HCT116 (cell line): ENCODE results near the gene ZNF667. TPM values are rescaled to one million over a fixed set of nuclear protein-coding genes. Genes with fewer than 3 reads are reported as not detected.
A peak's percentile ranks its signal among the peaks of the same experiment; 100 is the strongest.

ENCODE experiments used
- ATAC-seq: fragments of 200-7000 bp; cut with Tn5 transposase; 2 replicates; pipeline ENCODE4 v1.9.1; 2020; ENCODE audit warnings: mild to moderate bottlenecking, moderate library complexity
- Bru-seq: library from RNA; stranded (reverse); fragments of 400-500 nt; gene quantifications from one replicate; lab custom pipeline; 2021; lab: Mats Ljungman, UMichigan
- BruChase-seq, 2 experiments: library from RNA; stranded (reverse); fragments of 400-500 nt; gene quantifications; one replicate each; lab custom pipeline; 2021; lab: Mats Ljungman, UMichigan
- BruUV-seq: library from RNA; stranded (reverse); fragments of 400-500 nt; replicated peaks from 2 replicates; lab custom pipeline; 2021; lab: Mats Ljungman, UMichigan
- CTCF ChIA-PET: fragments of 300-600 bp; sonication (Branson Sonifier 250); formaldehyde crosslinking; loops from one replicate; lab custom pipeline; 2021; ENCODE audit warnings: antibody characterized with exemption; lab: Charles Lee
- POLR2A ChIA-PET: fragments of 300-600, 350-600 bp; sonication (Branson Sonifier 250); formaldehyde crosslinking; loops from one replicate; lab custom pipeline; 2021; ENCODE audit warnings: antibody characterized with exemption; lab: Charles Lee
- RAD21 ChIA-PET, 2 experiments: fragments of 300-600 bp; sonication (Branson Sonifier 250); formaldehyde crosslinking; loops; one replicate each; lab custom pipeline; 2023; ENCODE audit warnings: low total read pairs in 2 of 2; ENCODE audit not compliant: uncharacterized antibody in 2 of 2, unreplicated experiment in 2 of 2, low non-redundant PET in 1 of 2; lab: Charles Lee
- DNase-seq: peaks from one replicate; pipeline ENCODE4 v3.0.0-alpha.2; 2010; ENCODE audit warnings: low read depth, low spot score
- H2AFZ ChIP-seq: fragments of 200-600 bp; shearing (Covaris generic), sonication (generic); 2 replicates; pipeline ENCODE4 v1.6.1; 2017; ENCODE audit warnings: low read depth, mixed run types, mixed read lengths, antibody characterized with exemption, low read length; ENCODE audit not compliant: poor library complexity, severe bottlenecking
- H3K27ac ChIP-seq: 2 replicates; pipeline ENCODE4 v1.5.1; 2012; ENCODE audit warnings: low read depth, low read length
- H3K27me3 ChIP-seq: fragments of 200-600 bp; sonication (generic); 2 replicates; pipeline ENCODE4 v1.6.1; 2016; ENCODE audit warnings: mixed run types, low read length, mixed read lengths; ENCODE audit not compliant: insufficient read depth
- H3K36me3 ChIP-seq, 2 experiments: fragments of 200-500 bp in 1 of 2; fragments of 200-600 bp in 1 of 2; sonication (Bioruptor generic) in 1 of 2; sonication (generic) in 1 of 2; 2 replicates each; pipeline versions ENCODE4 v1.5.1 to v1.6.1; 2014 to 2016; ENCODE audit warnings: low read length in 2 of 2, inconsistent platforms in 1 of 2, mixed read lengths in 1 of 2, mixed run types in 1 of 2; ENCODE audit not compliant: insufficient read depth in 2 of 2, control insufficient read depth in 1 of 2
- H3K4me1 ChIP-seq, 2 experiments: fragments of 200-600 bp in 1 of 2; sonication (generic) in 1 of 2; 2 replicates each; pipeline versions ENCODE4 v1.5.1 to v1.6.1; 2012 to 2017; ENCODE audit warnings: low read length in 2 of 2, inconsistent platforms in 1 of 2, mild to moderate bottlenecking in 1 of 2, mixed read lengths in 1 of 2, mixed run types in 1 of 2, moderate library complexity in 1 of 2; ENCODE audit not compliant: insufficient read depth in 2 of 2, control insufficient read depth in 1 of 2
- H3K4me2 ChIP-seq: fragments of 200-600 bp; sonication (generic); 2 replicates; pipeline ENCODE4 v1.6.1; 2017; ENCODE audit warnings: mixed run types, low read length, mixed read lengths
- H3K4me3 ChIP-seq, 2 experiments: fragments of 200-600 bp in 1 of 2; sonication (generic) in 1 of 2; replicated peaks in 1 of 2; 2 replicates each; pipeline ENCODE4 v1.5.1; 2011 to 2016; ENCODE audit warnings: low read length in 2 of 2, control low read depth in 1 of 2, low read depth in 1 of 2, mild to moderate bottlenecking in 1 of 2, mixed read lengths in 1 of 2, mixed run types in 1 of 2
- H3K79me2 ChIP-seq: fragments of 200-600 bp; sonication (generic); 2 replicates; pipeline ENCODE4 v1.6.1; 2017; ENCODE audit warnings: mild to moderate bottlenecking, mixed run types, low read length, moderate library complexity, mixed read lengths; ENCODE audit not compliant: insufficient read depth
- H3K9ac ChIP-seq: fragments of 200-600 bp; sonication (generic); 2 replicates; pipeline ENCODE4 v1.6.1; 2016; ENCODE audit warnings: low read length, mixed read lengths
- H3K9me2 ChIP-seq: fragments of 200-600 bp; sonication (generic), shearing (Covaris generic); 2 replicates; pipeline ENCODE4 v1.6.1; 2017; ENCODE audit warnings: mixed run types, mild to moderate bottlenecking, moderate library complexity; ENCODE audit not compliant: insufficient read depth
- H3K9me3 ChIP-seq, 2 experiments: fragments of 200-500 bp in 1 of 2; fragments of 200-600 bp in 1 of 2; sonication (Bioruptor generic) in 1 of 2; sonication (generic) in 1 of 2; 2 replicates each; pipeline ENCODE4 v1.6.1; 2014 to 2017; ENCODE audit warnings: low read length in 2 of 2, mixed read lengths in 2 of 2, inconsistent platforms in 1 of 2, low read depth in 1 of 2, mild to moderate bottlenecking in 1 of 2, mixed run types in 1 of 2, moderate library complexity in 1 of 2; ENCODE audit not compliant: control insufficient read depth in 1 of 2, insufficient read depth in 1 of 2
- H4K20me1 ChIP-seq: fragments of 200-600 bp; sonication (generic), shearing (Covaris generic); 2 replicates; pipeline ENCODE4 v1.6.1; 2017; ENCODE audit warnings: mixed run types, mild to moderate bottlenecking, moderate library complexity; ENCODE audit not compliant: insufficient read depth
- CEBPB ChIP-seq: IDR thresholded peaks from 2 replicates; pipeline ENCODE4 v1.6.1; 2012; ENCODE audit warnings: low read depth
- EZH2 ChIP-seq: fragments of 200-600 bp; sonication (generic); IDR thresholded peaks from 2 replicates; pipeline ENCODE4 v1.6.1; 2017; ENCODE audit warnings: antibody characterized with exemption, mixed run types
- EZH2phosphoT487 ChIP-seq: fragments of 200-600 bp; IDR thresholded peaks from 2 replicates; pipeline ENCODE4 v1.6.1; 2018; ENCODE audit warnings: antibody characterized with exemption, borderline replicate concordance
- FOSL1 ChIP-seq: IDR thresholded peaks from 2 replicates; pipeline ENCODE4 v1.6.1; 2012; ENCODE audit warnings: low read depth
- JUND ChIP-seq: IDR thresholded peaks from 2 replicates; pipeline ENCODE4 v1.6.1; 2012
- POLR2A ChIP-seq: IDR thresholded peaks from 2 replicates; pipeline ENCODE4 v1.7.0; 2011; ENCODE audit warnings: borderline replicate concordance; ENCODE audit not compliant: insufficient read depth, insufficient read length; ENCODE audit errors: extremely low read depth
- POLR2AphosphoS5 ChIP-seq: IDR thresholded peaks from 2 replicates; pipeline ENCODE4 v1.6.1; 2011; ENCODE audit warnings: mild to moderate bottlenecking, low read depth, low read length, moderate library complexity
- SIN3A ChIP-seq: IDR thresholded peaks from 2 replicates; pipeline ENCODE4 v1.6.1; 2012; ENCODE audit warnings: low read depth
- TCF7L2 ChIP-seq: IDR thresholded peaks from 2 replicates; pipeline ENCODE4 v1.7.0; 2011; ENCODE audit warnings: borderline replicate concordance, inconsistent platforms; ENCODE audit not compliant: insufficient read depth, insufficient read length; ENCODE audit errors: extremely low read depth
- YY1 ChIP-seq: IDR thresholded peaks from 2 replicates; pipeline ENCODE4 v1.6.1; 2011; ENCODE audit warnings: low read length, low read depth, moderate library complexity, mild to moderate bottlenecking; ENCODE audit not compliant: insufficient replicate concordance; ENCODE audit errors: extremely low read depth
- ZFX ChIP-seq: fragments of 450-650 bp; IDR thresholded peaks from 2 replicates; pipeline ENCODE4 v1.6.1; 2017
- ZNF274 ChIP-seq: fragments of 200-500 bp; sonication (Bioruptor generic); IDR thresholded peaks from 2 replicates; pipeline ENCODE4 v1.6.1; 2014; ENCODE audit warnings: mild to moderate bottlenecking, low read depth, low read length, inconsistent platforms
- intact Hi-C: fragments of 100-400 bp; cut with micrococcal nuclease; formaldehyde crosslinking; loops from 2 replicates; pipeline ENCODE4 v1.10.0; 2022
- long read RNA-seq: library from polyadenylated mRNA; unstranded; transcript quantifications from one replicate; pipeline ENCODE4 v2.0.0, GENCODE V29; 2021; ENCODE audit not compliant: unreplicated experiment
- polyA plus RNA-seq: library from polyadenylated mRNA; unstranded; fragments of >200 nt; gene quantifications from 2 replicates; pipeline ENCODE4 v1.2.1, GENCODE V29; 2012; ENCODE audit warnings: missing spikeins
- total RNA-seq: library from RNA; stranded (reverse); gene quantifications from one replicate; pipeline ENCODE4 v1.2.1, GENCODE V29; 2021; ENCODE audit not compliant: unreplicated experiment
- TF ChIP-seq, protein P1 (sequence below): IDR thresholded peaks from 2 replicates; pipeline ENCODE4 v1.6.1; 2012
- TF ChIP-seq, protein P2 (sequence below): IDR thresholded peaks from 2 replicates; pipeline ENCODE4 v1.6.1; 2011; ENCODE audit warnings: mild to moderate bottlenecking, low read length, moderate library complexity; ENCODE audit not compliant: insufficient replicate concordance; ENCODE audit errors: extremely low read depth
- TF ChIP-seq, protein P3 (sequence below), 3 experiments: fragments of 200-600 bp in 1 of 3; sonication (generic) in 1 of 3; IDR thresholded peaks in 2 of 3; conservative IDR thresholded peaks in 1 of 3; 2 replicates each; pipeline ENCODE4 v1.5.1; 2012 to 2017; ENCODE audit warnings: low read depth in 2 of 3, low read length in 2 of 3, antibody characterized with exemption in 1 of 3, borderline replicate concordance in 1 of 3, control low read depth in 1 of 3, mild to moderate bottlenecking in 1 of 3, mixed read lengths in 1 of 3, mixed run types in 1 of 3, moderate library complexity in 1 of 3; ENCODE audit not compliant: insufficient read depth in 1 of 3
- TF ChIP-seq, protein P4 (sequence below): IDR thresholded peaks from 2 replicates; pipeline ENCODE4 v1.6.1; 2012

Gene ZNF667
- total RNA-seq = not detected
- polyA plus RNA-seq = not detected in 2 replicates
- Bru-seq, nascent RNA = percentile 5 among the genes with signal in this experiment
- BruChase-seq, experiment 1, labeled RNA remaining after a 6-hour chase = percentile 9 among the genes with signal in this experiment
- BruChase-seq, experiment 2, labeled RNA remaining after a 2-hour chase = percentile 6 among the genes with signal in this experiment
- long read RNA-seq = 0 reads

DNA sequence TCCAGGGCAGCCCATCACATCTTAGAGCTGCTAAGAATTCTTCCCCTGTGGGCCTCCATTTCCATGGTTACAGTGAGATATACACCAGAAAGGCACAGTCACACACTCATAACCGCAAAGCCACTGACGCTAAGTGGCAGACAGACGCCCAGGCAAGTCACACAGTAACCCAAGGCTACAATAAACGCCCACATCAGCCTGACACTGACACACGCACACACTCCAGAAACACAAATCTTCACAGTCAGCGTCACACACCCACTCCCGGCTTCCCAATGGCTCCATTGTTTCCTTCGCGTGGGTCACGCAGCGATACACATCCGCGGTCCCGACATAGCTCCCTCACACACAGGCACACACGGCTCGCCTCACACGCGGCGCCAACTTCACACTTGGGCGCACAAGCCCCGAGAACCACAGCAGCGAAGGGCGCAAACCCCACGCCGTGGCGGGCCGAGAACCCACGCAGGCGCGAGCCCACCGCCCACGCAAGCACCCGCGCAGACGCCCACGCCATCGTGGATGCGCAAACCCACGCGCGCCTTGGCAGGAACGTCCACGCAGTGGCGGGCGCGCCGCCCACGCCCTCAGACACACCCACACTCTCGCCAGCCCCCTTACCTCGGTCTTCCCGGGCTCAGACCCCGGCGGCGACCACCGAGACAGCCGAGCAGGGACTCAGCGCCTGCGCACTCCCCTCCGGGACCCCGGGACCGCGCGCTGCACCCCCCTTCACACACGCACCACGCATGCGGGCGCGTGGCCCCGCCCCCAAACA is at the start of gene ZNF667:
Gene ZNF667, minus strand, starts transcription at position 695 of the 778 bp plus-strand sequence. CDS start 14,975 bp downstream, outside the sequence.
- H3K9ac ChIP-seq = no peak within 1 kb of the TSS

More for the DNA sequence above, at the start of gene ZNF667:
- TF ChIP-seq, protein P1, sequence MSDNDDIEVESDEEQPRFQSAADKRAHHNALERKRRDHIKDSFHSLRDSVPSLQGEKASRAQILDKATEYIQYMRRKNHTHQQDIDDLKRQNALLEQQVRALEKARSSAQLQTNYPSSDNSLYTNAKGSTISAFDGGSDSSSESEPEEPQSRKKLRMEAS = no peak
- TF ChIP-seq SIN3A = no peak
- TF ChIP-seq YY1 = no peak
- no peak for TF ChIP-seq FOSL1
- no peak for TF ChIP-seq POLR2A
- no peak for TF ChIP-seq EZH2
- TF ChIP-seq, protein P2, sequence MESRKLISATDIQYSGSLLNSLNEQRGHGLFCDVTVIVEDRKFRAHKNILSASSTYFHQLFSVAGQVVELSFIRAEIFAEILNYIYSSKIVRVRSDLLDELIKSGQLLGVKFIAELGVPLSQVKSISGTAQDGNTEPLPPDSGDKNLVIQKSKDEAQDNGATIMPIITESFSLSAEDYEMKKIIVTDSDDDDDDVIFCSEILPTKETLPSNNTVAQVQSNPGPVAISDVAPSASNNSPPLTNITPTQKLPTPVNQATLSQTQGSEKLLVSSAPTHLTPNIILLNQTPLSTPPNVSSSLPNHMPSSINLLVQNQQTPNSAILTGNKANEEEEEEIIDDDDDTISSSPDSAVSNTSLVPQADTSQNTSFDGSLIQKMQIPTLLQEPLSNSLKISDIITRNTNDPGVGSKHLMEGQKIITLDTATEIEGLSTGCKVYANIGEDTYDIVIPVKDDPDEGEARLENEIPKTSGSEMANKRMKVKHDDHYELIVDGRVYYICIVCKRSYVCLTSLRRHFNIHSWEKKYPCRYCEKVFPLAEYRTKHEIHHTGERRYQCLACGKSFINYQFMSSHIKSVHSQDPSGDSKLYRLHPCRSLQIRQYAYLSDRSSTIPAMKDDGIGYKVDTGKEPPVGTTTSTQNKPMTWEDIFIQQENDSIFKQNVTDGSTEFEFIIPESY = no peak
- no peak for TF ChIP-seq ZNF274
- TF ChIP-seq, protein P3, sequence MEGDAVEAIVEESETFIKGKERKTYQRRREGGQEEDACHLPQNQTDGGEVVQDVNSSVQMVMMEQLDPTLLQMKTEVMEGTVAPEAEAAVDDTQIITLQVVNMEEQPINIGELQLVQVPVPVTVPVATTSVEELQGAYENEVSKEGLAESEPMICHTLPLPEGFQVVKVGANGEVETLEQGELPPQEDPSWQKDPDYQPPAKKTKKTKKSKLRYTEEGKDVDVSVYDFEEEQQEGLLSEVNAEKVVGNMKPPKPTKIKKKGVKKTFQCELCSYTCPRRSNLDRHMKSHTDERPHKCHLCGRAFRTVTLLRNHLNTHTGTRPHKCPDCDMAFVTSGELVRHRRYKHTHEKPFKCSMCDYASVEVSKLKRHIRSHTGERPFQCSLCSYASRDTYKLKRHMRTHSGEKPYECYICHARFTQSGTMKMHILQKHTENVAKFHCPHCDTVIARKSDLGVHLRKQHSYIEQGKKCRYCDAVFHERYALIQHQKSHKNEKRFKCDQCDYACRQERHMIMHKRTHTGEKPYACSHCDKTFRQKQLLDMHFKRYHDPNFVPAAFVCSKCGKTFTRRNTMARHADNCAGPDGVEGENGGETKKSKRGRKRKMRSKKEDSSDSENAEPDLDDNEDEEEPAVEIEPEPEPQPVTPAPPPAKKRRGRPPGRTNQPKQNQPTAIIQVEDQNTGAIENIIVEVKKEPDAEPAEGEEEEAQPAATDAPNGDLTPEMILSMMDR (IDR thresholded peaks at IDR 0.05 in 2 of 3, conservative IDR thresholded peaks at IDR 0.05 in 1 of 3; ENCODE audit: borderline replicate concordance in 1 of 3, insufficient read depth in 1 of 3, low read depth in 2 of 3, low read length in 2 of 3) = no peak
- TF ChIP-seq EZH2phosphoT487 = no peak
- TF ChIP-seq, protein P4, sequence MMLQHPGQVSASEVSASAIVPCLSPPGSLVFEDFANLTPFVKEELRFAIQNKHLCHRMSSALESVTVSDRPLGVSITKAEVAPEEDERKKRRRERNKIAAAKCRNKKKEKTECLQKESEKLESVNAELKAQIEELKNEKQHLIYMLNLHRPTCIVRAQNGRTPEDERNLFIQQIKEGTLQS = no peak
- TF ChIP-seq TCF7L2 = no peak
- no peak for TF ChIP-seq ZFX
- TF ChIP-seq POLR2AphosphoS5 = no peak
- TF ChIP-seq CEBPB = no peak
- no peak for TF ChIP-seq JUND
- peaks cover 0 to 25% of the 10 kb centered on the region in 2 experiments; a peak in 2 of 4 replicates for H3K9me3 ChIP-seq
- H3K4me2 ChIP-seq = no peak within 1 kb of the TSS
- ChIA-PET POLR2A (no interaction called here), RAD21 (no interaction called here), CTCF (no interaction called here)
- H3K9me2 ChIP-seq = no peaks in the 10 kb centered on the region
- no peaks in the 10 kb centered on the region for H3K36me3 ChIP-seq
- no TSS peak for BruUV-seq
- H3K27ac ChIP-seq = no peak within 1 kb of the TSS
- ATAC-seq = no peak
- H2AFZ ChIP-seq = no peak within 1 kb of the TSS
- H3K27me3 ChIP-seq = no peaks in the 10 kb centered on the region
- H3K79me2 ChIP-seq = no peaks in the 10 kb centered on the region
- no peak for DNase-seq
- intact Hi-C loops = no loop called here
- no peaks in the 10 kb centered on the region for H4K20me1 ChIP-seq
- no peaks in the 10 kb centered on the region for H3K4me1 ChIP-seq
- H3K4me3 ChIP-seq = no peak within 1 kb of the TSS
